ENCODE measurements around the gene HKDC1. TPM values are rescaled to one million over a fixed set of nuclear protein-coding genes. Genes with fewer than 3 reads are reported as not detected.
"Not testable (repeated sequence)": the region's sequence is repeated elsewhere in the genome, so short reads cannot be mapped to it uniquely, and the experiment has no call there.

HKDC1 gene
- total RNA-seq, 4 donors from 2014 or later = 0.27 to 4.0 TPM; not detected in 2

- no peak for DNase-seq
- Histone ChIP-seq H3K27me3 (no peaks in the 10 kb centered on the region), H3K4me3 (no peak overlapping the region), H3K27ac (no peak overlapping the region), H3K9me3 (no peaks in the 10 kb centered on the region), H3K4me1 (no peaks in the 10 kb centered on the region), H3K36me3 (no peaks in the 10 kb centered on the region)
- intact Hi-C loops (cut with DNase I; ENCODE audit: low total_unique reads) = no loop called here
- no peak for TF ChIP-seq CTCF (IDR thresholded peaks at IDR 0.05)
- TF ChIP-seq POLR2A (IDR thresholded peaks at IDR 0.05) = no peak
These were observed 28.1 kb downstream of the HKDC1 start for GRCh38 chr10:69248117-69248730.

GRCh38 chr10:69250041-69250440 lies 29.9 kb downstream of the HKDC1 start:
- TF ChIP-seq POLR2A (IDR thresholded peaks at IDR 0.05) = no peak
- no peak for TF ChIP-seq CTCF (IDR thresholded peaks at IDR 0.05)
- intact Hi-C loops (cut with DNase I; ENCODE audit: low total_unique reads) = no loop called here
- DNase-seq = no peak

DNA sequence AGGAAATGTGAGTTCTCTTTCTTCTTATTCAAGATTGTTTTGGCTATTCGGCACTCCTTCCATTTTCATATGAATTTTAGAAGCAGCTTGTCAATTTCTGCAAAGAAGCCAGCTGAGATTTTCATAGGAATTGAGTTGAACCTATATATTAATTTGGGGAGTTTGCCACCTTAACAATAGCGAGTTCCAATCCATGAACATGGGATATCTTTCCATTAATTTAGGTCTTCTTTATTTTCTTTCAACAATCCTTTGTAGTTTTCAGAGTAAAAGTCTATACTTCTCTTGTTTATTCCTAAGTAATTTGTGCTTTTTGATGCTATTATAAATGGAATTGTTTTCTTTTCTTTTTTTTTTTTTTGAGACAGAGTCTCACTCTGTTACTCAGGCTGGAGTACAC lies 31.3 kb downstream of the HKDC1 start:
- intact Hi-C loops (cut with DNase I; ENCODE audit: low total_unique reads); H3K27me3 ChIP-seq; H3K36me3 ChIP-seq; H3K4me3 ChIP-seq; DNase-seq; H3K9me3 ChIP-seq; H3K4me1 ChIP-seq; H3K27ac ChIP-seq: not testable (repeated sequence)

More at GRCh38 chr10:69250041-69250440, 29.9 kb downstream of the HKDC1 start:
- Histone ChIP-seq H3K9me3 (no peaks in the 10 kb centered on the region), H3K27ac (no peak overlapping the region), H3K4me3 (no peak overlapping the region), H3K36me3 (no peaks in the 10 kb centered on the region), H3K4me1 (no peaks in the 10 kb centered on the region), H3K27me3 (no peaks in the 10 kb centered on the region)

DNA sequence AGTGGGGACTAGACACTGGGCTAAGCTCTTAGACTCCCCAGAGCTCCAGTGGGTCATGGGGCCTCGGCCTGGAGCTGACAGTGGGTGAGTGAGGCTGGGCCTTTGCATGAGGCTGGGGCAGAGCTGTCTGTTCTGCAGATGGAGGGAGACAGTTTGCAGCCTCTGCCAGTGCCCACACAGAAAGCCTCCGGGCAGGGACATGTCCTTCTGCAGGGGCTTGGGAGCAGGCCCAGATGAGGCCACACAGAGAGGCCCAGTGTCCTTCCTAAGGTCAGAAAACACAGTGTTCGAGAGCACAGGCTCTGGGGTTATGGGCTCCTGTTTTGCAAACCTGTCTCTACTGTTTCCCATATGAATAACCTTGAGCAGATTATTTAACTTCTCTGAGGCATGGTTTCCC lies 33.0 kb downstream of the HKDC1 start:
- H3K27me3 ChIP-seq = no peaks in the 10 kb centered on the region
- H3K4me1 ChIP-seq = no peaks in the 10 kb centered on the region
- H3K36me3 ChIP-seq = no peaks in the 10 kb centered on the region
- no peak for DNase-seq
- TF ChIP-seq CTCF (IDR thresholded peaks at IDR 0.05) (no peak), POLR2A (IDR thresholded peaks at IDR 0.05) (no peak)
- no peaks in the 10 kb centered on the region for H3K9me3 ChIP-seq
- H3K4me3 ChIP-seq = no peak overlapping the region
- intact Hi-C loops (cut with DNase I; ENCODE audit: low total_unique reads) = no loop called here
- H3K27ac ChIP-seq = no peak overlapping the region

- Histone ChIP-seq H3K36me3 (no peaks in the 10 kb centered on the region), H3K27me3 (no peaks in the 10 kb centered on the region), H3K4me1 (no peaks in the 10 kb centered on the region), H3K9me3 (no peaks in the 10 kb centered on the region), H3K27ac (no peak overlapping the region), H3K4me3 (no peak overlapping the region)
- intact Hi-C loops (cut with DNase I; ENCODE audit: low total_unique reads) = no loop called here
- DNase-seq = no peak
- TF ChIP-seq CTCF (IDR thresholded peaks at IDR 0.05) (no peak), POLR2A (IDR thresholded peaks at IDR 0.05) (no peak)
These were observed 34.7 kb downstream of the HKDC1 start for GRCh38 chr10:69254877-69255276.
